Stimulated activated naive CD8-positive, alpha-beta T cell treated with anti-CD3 and anti-CD28 coated beads, Interleukin-15, Interleukin-2, amounts not matched to agents 100 ng/mL and 50 ng/mL, for 24 hours (primary cell): ENCODE results near the gene EIF5AL1.

Experiments used
- H3K27ac Mint-ChIP-seq: one replicate; pipeline ENCODE4 v1.8.0; 2021; ENCODE audit warnings: mild to moderate bottlenecking, mixed read lengths
- H3K27me3 Mint-ChIP-seq: one replicate; pipeline ENCODE4 v1.8.0; 2021; ENCODE audit warnings: mixed read lengths
- H3K36me3 Mint-ChIP-seq: one replicate; pipeline ENCODE4 v1.8.0; 2021; ENCODE audit warnings: low read depth, mixed read lengths
- H3K4me1 Mint-ChIP-seq: one replicate; pipeline ENCODE4 v1.8.0; 2021; ENCODE audit warnings: low read depth, mixed read lengths
- H3K4me3 Mint-ChIP-seq: one replicate; pipeline ENCODE4 v1.8.0; 2021; ENCODE audit warnings: mild to moderate bottlenecking, mixed read lengths
- H3K9me3 Mint-ChIP-seq: one replicate; pipeline ENCODE4 v1.8.0; 2021; ENCODE audit warnings: mixed read lengths

Gene EIF5AL1

DNA sequence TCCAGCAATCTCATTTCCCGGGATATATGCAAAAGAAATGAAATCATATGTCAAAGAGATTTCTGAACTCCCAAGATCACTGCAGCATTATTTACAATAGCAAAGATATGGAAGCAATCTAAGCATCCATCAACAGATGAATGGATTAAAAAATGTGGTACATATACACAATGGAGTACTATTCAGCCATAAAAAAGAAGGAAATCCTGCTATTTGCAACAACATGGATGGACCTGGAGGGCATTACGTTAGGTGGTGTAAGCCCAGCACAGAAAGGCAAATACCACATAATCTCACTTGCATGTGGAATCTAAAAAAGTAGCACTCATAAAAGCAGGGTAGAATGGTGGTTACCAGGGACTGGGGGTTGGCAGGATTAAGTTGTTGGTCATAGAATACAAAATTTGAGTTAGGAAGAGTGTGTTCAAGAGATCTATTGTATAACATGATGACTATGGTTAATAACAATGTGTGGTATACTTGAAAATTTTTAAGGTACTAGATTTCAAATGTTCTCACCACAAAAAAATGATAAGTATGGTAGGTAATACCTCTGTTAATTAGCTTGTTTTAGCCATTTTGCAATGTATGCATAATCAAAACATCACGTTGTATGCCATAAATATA is 32.9 kb upstream of the EIF5AL1 start:
- H3K4me3 Mint-ChIP-seq: no peak overlapping the region
- peaks cover 11% of the 10 kb centered on the region for H3K27me3 Mint-ChIP-seq
- no peaks in the 10 kb centered on the region for H3K9me3 Mint-ChIP-seq
- H3K27ac Mint-ChIP-seq: no peak overlapping the region
- no peaks in the 10 kb centered on the region for H3K4me1 Mint-ChIP-seq
- H3K36me3 Mint-ChIP-seq: no peaks in the 10 kb centered on the region

DNA sequence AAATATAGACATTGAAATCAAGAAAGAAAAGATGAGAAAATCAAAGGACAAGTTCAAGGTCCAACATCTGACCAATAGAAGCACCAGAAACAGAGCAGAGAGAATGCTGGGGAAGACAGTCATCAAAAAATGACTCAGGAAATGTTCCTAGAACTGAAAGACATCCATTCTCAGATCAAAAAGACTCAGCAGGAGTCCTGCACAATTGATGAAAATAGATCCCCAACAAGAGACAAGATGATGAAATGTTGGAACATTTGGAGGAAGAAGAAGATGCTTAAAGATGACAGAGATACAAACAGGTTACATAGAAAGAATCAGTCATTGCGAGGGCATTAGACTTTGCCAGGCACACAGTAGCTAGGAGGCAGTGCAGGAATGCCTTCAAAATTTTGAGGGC is 30.0 kb upstream of the EIF5AL1 start:
- Mint-ChIP-seq H3K4me1 (no peaks in the 10 kb centered on the region), H3K9me3 (no peaks in the 10 kb centered on the region), H3K4me3 (no peak overlapping the region), H3K27ac (no peak overlapping the region), H3K36me3 (no peaks in the 10 kb centered on the region), H3K27me3 (peaks cover 4% of the 10 kb centered on the region)

DNA sequence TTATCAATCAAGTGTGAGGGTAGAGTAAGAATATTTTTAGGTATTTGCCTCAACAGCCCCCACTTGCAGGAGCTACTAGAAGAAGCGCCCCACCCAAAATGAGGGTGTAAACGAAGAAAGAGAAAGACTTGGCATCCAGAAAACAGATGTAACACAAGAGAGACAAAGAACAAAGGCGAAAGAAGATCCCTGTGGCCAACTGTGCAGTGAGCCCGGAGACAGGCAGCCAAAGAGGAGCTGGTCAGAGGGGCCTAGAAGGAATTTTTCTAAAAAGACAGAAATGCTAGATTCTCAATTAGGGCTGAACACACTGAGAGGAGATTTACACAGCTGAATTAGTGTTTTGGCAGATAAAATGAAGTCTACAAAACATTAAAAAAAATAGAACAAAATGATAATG is 29.6 kb upstream of the EIF5AL1 start:
- H3K9me3 Mint-ChIP-seq: no peaks in the 10 kb centered on the region
- H3K27me3 Mint-ChIP-seq: no peaks in the 10 kb centered on the region
- H3K4me3 Mint-ChIP-seq: no peak overlapping the region
- H3K27ac Mint-ChIP-seq: no peak overlapping the region
- no peaks in the 10 kb centered on the region for H3K36me3 Mint-ChIP-seq
- no peaks in the 10 kb centered on the region for H3K4me1 Mint-ChIP-seq

DNA sequence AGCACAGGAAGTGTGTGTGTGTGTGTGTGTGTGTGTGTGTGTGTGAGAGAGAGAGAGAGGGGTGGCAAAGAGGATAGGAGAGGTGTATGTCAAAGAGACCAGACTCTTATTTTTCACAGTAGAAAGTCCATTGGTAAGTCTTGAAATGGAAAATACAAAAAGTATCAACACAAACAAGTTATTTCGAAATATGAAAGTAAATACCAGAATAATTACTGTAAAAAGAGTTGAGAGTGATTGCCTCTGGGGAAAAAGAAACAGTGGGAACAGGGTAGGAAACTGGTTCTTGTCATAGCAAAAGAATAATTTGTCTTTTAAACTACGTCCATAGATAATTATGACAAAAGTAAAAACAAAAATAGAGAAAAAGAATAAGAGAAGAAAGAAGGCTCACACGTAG is 29.0 kb upstream of the EIF5AL1 start:
- Mint-ChIP-seq H3K36me3 (no peaks in the 10 kb centered on the region), H3K27ac (no peak overlapping the region), H3K9me3 (no peaks in the 10 kb centered on the region), H3K4me3 (no peak overlapping the region), H3K4me1 (no peaks in the 10 kb centered on the region), H3K27me3 (no peaks in the 10 kb centered on the region)

DNA sequence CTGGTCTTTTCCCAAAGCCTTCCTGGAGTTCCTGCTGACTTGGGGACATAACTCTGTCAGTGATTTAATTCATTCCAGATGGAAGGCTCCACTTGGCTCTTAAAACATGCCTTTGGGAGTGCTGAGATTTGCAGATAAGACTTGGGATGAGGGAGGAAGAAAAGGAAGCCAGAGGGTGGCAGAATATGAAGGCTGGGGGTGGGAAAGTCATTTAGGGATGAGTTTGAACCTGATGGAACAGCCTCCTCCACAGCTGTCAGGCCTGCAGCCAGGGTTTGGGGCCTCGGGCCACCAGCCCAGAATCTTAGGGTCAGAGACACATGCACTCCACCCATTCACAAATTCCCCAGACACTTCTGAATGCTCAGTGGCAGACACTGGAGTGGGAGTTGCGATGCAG is 28.4 kb upstream of the EIF5AL1 start:
- H3K27ac Mint-ChIP-seq: no peak overlapping the region
- H3K27me3 Mint-ChIP-seq: no peaks in the 10 kb centered on the region
- no peak overlapping the region for H3K4me3 Mint-ChIP-seq
- no peaks in the 10 kb centered on the region for H3K4me1 Mint-ChIP-seq
- H3K36me3 Mint-ChIP-seq: no peaks in the 10 kb centered on the region
- H3K9me3 Mint-ChIP-seq: no peaks in the 10 kb centered on the region

DNA sequence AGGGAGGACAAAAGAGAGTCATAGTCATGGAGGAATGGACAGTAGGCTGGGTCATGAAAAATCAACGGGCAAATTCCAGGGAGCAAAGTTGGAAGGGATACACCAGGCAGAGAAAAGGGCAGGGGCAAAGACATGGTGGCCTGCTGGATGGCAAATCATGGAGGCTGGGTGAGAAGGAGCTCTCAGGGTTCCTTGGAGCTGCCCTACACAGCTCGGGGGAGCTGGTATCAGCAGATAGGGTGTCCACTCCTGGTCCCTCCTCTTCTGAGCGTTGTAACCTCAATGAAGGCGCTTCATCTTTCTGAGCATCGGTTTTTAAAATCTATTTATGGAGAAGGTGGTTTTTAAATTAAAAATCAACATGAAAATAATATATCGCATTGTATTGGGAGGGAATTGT is 27.9 kb upstream of the EIF5AL1 start:
- H3K27ac Mint-ChIP-seq: no peak overlapping the region
- no peak overlapping the region for H3K4me3 Mint-ChIP-seq
- no peaks in the 10 kb centered on the region for H3K9me3 Mint-ChIP-seq
- H3K4me1 Mint-ChIP-seq: no peaks in the 10 kb centered on the region
- no peaks in the 10 kb centered on the region for H3K36me3 Mint-ChIP-seq
- H3K27me3 Mint-ChIP-seq: no peaks in the 10 kb centered on the region

DNA sequence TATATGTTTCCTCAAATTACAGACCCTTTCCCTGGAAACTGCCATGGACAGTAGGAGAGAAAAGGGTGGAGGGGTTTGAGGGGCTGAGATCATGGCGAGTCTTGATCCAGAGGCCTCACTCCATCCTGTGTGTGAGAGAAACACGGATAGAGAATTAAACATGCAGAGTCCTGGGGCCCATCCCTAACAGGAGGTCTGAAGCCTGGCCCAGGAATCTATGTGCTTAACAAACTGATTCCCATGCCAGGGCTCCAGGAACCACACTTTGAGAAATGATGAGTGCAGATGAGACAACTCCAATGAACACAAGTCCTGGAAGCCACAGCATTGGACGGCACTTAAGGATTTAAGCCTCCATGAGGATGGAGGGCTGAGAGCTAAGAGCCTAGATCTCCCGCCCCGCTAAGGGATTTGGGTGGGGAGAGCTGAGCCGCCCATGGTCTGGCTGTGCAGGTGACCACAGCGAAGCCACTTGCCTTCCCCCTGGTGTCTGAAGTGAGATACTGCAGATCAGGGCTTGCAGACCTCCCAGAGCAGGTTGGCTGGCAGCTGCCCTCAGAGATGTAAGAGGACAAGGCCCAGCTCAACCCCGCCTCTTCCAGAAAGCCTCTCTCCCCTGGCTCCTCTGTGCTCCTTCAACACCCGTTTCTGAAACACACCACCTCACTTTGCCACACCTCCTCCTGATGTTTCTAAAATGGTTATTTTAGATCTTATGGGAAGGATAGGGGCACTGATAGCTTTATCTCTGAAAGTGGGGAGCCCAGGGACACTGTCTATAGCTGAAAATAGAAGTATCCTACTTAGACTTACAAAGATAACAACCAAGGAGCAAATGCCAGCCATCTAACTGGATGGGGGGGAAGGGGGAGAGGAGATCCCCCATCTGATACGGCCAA is 24.8 kb upstream of the EIF5AL1 start:
- H3K27ac Mint-ChIP-seq: no peak overlapping the region
- no peaks in the 10 kb centered on the region for H3K36me3 Mint-ChIP-seq
- no peaks in the 10 kb centered on the region for H3K4me1 Mint-ChIP-seq
- H3K27me3 Mint-ChIP-seq: no peaks in the 10 kb centered on the region
- H3K4me3 Mint-ChIP-seq: no peak overlapping the region
- no peaks in the 10 kb centered on the region for H3K9me3 Mint-ChIP-seq

DNA sequence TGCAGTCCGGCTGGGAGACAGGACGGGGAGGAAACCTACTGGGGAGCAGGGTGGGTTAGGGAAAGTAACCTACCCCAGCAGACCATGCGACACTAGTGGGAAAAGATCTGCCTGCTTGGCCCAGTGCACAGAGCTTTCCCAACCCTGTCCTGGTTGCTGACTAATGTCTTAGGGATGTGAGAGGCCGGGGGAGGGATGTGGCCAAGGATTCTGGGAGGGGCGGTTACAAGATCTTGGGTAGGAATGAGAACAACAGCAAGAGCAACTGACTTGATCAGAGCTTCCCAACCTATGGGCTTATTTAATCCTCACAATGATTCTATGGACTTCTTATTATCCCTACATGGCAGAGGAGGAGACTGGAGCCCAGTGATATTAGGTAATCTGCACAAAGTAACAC is 24.0 kb upstream of the EIF5AL1 start:
- H3K36me3 Mint-ChIP-seq: no peaks in the 10 kb centered on the region
- H3K4me1 Mint-ChIP-seq: no peaks in the 10 kb centered on the region
- H3K4me3 Mint-ChIP-seq: no peak overlapping the region
- no peaks in the 10 kb centered on the region for H3K27me3 Mint-ChIP-seq
- H3K27ac Mint-ChIP-seq: no peak overlapping the region
- no peaks in the 10 kb centered on the region for H3K9me3 Mint-ChIP-seq

DNA sequence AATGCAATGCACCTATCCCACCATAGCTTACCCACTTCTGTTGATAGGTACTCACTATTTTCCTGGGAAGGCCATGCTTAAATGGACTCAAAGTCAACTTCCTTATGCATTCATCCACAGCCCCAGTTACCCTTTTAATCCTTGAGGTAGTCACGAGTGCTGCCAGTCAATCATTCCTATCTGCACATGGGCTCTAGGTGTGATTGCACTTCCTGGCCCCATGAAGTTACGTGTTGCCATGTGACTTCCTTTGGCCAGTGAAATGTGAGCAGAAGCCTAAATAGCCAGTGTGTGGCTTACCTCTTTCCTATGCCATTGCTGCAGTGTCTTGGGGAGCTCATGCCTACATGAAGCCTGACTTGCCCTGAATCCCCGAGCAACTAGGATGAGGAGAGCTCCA is 23.5 kb upstream of the EIF5AL1 start:
- no peaks in the 10 kb centered on the region for H3K4me1 Mint-ChIP-seq
- H3K36me3 Mint-ChIP-seq: no peaks in the 10 kb centered on the region
- H3K4me3 Mint-ChIP-seq: no peak overlapping the region
- H3K9me3 Mint-ChIP-seq: no peaks in the 10 kb centered on the region
- no peaks in the 10 kb centered on the region for H3K27me3 Mint-ChIP-seq
- H3K27ac Mint-ChIP-seq: no peak overlapping the region

DNA sequence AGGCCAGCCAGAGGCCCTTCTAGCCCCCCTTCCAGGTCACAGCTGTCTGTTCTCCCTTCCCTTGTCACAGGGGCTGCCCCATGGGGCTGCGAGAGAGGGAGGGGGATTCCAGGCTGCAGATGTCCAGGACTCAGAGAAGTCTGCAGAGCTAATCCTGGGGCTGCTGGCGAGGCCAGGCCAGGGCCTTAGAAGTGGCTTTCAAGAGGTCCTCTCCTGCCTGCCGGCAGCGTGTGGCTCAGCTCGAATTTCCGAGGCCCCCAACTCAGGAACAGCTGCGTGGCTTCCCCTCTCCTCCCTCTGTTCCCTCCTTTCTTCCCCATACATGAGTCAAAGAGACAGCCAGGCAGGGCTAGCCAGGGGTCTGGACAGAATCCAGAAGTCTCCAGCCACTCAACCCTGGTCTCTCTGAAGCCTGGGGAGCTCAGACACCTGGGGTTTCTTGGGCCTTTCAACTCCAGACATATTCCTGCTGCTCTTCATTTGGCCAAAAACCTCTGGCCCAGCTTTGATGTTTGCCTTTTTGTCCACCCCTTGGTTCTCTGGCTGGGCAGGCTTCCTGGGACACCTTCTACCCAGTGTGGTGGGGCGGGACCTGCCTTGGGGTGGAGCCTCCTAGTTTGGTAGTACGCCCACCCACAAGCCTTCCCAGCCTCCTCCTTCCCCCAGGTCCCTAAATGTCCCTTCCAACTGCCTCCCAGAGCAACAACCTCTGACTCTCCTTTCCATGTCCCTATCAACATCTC is 21.8 kb upstream of the EIF5AL1 start:
- peaks cover 4% of the 10 kb centered on the region for H3K27me3 Mint-ChIP-seq
- no peaks in the 10 kb centered on the region for H3K9me3 Mint-ChIP-seq
- H3K27ac Mint-ChIP-seq: no peak overlapping the region
- H3K4me3 Mint-ChIP-seq: no peak overlapping the region
- H3K36me3 Mint-ChIP-seq: no peaks in the 10 kb centered on the region
- H3K4me1 Mint-ChIP-seq: no peaks in the 10 kb centered on the region

DNA sequence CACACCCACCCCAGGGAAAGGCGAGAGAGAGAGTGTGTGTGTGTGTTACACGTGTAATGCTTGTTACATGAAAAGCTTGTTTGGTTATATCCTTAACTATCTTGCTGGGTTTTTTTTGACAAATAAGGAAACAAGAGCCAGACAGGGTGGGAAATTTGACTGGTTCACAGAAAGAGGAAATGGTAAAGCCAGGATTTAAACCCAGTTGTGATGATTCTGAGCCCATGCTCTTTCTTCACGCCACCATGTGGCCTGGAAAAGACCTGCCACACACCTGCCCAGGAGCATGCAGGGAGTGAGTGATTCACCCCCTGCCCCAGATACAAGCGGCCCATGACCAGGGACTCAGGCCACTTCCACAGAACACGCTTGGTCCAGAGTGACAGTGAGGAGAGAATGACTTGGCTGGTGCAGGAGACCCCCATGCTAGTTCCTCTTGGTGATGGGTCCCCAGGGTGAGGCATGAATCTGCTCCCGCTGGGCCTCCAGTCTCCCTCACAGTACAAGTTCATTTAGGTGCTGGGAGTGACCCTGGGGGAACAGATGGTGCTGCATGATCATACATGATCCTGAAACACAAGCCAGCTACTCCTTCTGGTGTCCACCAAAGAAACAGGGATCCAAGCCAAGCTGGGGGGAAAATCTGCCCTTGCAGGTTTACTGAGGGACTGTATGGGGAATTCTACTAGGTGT is 21.0 kb upstream of the EIF5AL1 start:
- Mint-ChIP-seq H3K9me3 (no peaks in the 10 kb centered on the region), H3K4me3 (no peak overlapping the region), H3K27ac (no peak overlapping the region), H3K36me3 (no peaks in the 10 kb centered on the region), H3K27me3 (peaks cover 7% of the 10 kb centered on the region), H3K4me1 (no peaks in the 10 kb centered on the region)

DNA sequence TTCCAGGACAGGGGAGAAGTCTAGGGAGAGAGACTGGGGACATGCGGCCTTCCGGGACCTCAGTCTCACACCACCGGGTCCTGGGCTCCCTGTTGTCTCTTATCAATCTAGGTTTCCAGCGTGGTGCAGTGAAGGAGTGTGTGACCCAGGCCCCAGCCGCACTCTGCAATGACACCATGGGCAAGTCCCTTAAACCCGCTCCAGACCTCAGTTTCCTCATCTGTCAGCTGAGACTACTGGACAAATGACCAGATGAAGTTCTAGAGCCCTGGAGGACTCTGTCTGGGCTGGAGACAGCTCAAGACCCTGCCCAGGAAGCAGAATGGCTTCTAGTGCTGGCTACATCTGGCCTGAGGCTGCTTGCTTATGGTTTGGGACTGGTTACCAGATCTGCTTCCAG is 20.1 kb upstream of the EIF5AL1 start:
- Mint-ChIP-seq H3K4me1 (no peaks in the 10 kb centered on the region), H3K27ac (no peak overlapping the region), H3K4me3 (no peak overlapping the region), H3K27me3 (peaks cover 8% of the 10 kb centered on the region), H3K9me3 (no peaks in the 10 kb centered on the region), H3K36me3 (no peaks in the 10 kb centered on the region)

DNA sequence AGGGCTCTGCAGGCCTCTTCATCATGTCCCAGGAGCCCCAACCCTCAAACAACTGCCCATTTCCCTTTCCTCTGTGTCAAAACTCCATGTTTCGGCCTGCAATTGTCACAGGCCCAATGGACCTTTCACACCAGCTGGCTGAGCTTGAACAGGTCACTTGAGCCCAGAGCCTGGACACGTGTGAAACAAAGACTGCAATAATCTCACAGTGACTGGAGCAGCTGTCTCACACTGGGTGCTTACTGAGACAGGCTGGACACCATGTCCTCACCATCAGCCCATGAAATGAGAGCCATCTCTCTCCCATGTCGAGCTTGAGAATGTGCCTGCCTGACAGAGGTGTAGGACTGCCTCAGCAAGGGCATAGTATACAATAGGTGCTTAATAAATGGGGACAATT is 19.5 kb upstream of the EIF5AL1 start:
- Mint-ChIP-seq H3K9me3 (no peaks in the 10 kb centered on the region), H3K27me3 (peaks cover 8% of the 10 kb centered on the region), H3K36me3 (no peaks in the 10 kb centered on the region), H3K4me3 (no peak overlapping the region), H3K27ac (no peak overlapping the region), H3K4me1 (no peaks in the 10 kb centered on the region)

DNA sequence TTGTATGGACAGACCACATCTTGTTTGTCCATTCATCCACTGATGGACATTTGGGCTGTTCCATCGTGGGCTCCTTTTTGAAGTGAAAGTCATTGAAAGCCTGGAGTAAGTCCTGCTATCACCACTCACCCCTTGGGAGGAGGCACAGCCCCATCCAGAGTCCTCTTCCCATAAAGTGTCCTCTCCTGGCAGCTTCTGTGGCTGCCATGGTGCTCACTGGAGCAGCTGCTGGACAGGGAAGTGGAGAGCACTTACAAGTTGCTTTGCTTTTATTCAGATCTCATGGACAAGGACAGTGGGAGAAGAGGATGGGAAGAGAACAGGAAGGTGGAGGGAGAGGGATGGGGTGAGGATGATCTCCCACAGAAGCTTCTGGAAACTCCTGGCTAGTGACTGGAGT is 18.5 kb upstream of the EIF5AL1 start:
- no peak overlapping the region for H3K27ac Mint-ChIP-seq
- H3K27me3 Mint-ChIP-seq: peaks cover 13% of the 10 kb centered on the region
- H3K4me1 Mint-ChIP-seq: no peaks in the 10 kb centered on the region
- H3K4me3 Mint-ChIP-seq: no peak overlapping the region
- no peaks in the 10 kb centered on the region for H3K9me3 Mint-ChIP-seq
- H3K36me3 Mint-ChIP-seq: no peaks in the 10 kb centered on the region
